ENCODE measurements around the gene LBP.

Gene LBP

DNA sequence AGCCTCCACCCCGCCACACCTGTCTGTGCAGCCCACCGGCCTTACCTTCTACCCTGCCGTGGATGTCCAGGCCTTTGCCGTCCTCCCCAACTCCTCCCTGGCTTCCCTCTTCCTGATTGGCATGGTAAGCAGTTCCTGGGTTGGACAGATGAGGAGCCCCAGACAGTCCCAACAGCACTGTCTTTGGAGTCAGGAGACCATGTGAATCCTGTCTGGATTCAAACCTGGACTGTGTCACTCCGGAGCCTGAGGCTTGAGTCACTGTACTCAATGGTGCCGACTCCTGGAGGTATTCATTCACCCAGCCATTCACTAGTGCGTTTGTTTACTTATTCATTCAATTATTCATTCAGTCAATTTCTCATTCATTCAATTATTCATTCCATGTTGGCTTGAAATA, 20.0 kb upstream of the LBP start:
- Histone ChIP-seq H3K4me1 (ENCODE audit: low read length) (peaks cover 26% of the 10 kb centered on the region), H3F3A (ENCODE audit: insufficient read depth, low read length) (peaks cover 17% of the 10 kb centered on the region), H4K20me1 (ENCODE audit: insufficient read depth, low read length) (no peaks in the 10 kb centered on the region), H3K27me3 (replicated peaks; ENCODE audit: insufficient read depth, low read length) (no peaks in the 10 kb centered on the region), H3K4me3 (ENCODE audit: low read length) (no peak overlapping the region), H3K27ac (ENCODE audit: low read length) (peak overlapping the region; percentile 79; the same call in 1 of the 2 replicates), H3K79me2 (ENCODE audit: low read length) (no peaks in the 10 kb centered on the region), H3K9me3 (replicated peaks; ENCODE audit: insufficient read depth, low read length) (no peaks in the 10 kb centered on the region), H2AFZ (ENCODE audit: low read length) (no peak overlapping the region), H3K36me3 (replicated peaks; ENCODE audit: insufficient read depth, low read length) (no peaks in the 10 kb centered on the region), H3K4me2 (ENCODE audit: low read depth, low read length) (no peak overlapping the region), H3K9ac (ENCODE audit: low read length) (no peak overlapping the region), H3K9me2 (replicated peaks; ENCODE audit: insufficient read depth, low read length) (no peaks in the 10 kb centered on the region)
- TF ChIP-seq EZH2 (optimal IDR thresholded peaks at IDR 0.05; ENCODE audit: low read depth, low read length): no peak
- no peak for DNase-seq

DNA sequence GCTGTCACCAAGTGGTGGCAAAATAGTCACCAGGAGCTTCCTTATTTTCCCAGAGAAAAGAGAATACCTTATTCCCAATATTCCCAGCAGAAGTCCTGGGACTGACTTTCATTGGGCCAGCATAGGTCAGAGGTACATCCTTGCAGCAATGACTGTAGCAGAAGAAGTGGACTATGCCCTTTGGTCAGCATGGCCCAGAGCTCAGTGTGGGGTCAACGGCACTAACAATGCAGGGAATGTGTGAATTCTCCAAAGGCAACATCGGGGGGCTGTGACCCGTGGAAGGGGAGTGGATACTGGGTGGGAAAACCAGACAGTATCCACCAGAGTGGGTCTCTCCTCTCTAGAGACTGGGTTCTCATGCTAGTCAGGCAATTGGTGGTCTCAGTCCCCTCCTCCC, 15.6 kb upstream of the LBP start:
- no peak for TF ChIP-seq EZH2 (optimal IDR thresholded peaks at IDR 0.05; ENCODE audit: low read depth, low read length)
- no peak for TF ChIP-seq EZH2phosphoT487 (IDR thresholded peaks at IDR 0.05; ENCODE audit: low read length)
- TF ChIP-seq, protein P1, sequence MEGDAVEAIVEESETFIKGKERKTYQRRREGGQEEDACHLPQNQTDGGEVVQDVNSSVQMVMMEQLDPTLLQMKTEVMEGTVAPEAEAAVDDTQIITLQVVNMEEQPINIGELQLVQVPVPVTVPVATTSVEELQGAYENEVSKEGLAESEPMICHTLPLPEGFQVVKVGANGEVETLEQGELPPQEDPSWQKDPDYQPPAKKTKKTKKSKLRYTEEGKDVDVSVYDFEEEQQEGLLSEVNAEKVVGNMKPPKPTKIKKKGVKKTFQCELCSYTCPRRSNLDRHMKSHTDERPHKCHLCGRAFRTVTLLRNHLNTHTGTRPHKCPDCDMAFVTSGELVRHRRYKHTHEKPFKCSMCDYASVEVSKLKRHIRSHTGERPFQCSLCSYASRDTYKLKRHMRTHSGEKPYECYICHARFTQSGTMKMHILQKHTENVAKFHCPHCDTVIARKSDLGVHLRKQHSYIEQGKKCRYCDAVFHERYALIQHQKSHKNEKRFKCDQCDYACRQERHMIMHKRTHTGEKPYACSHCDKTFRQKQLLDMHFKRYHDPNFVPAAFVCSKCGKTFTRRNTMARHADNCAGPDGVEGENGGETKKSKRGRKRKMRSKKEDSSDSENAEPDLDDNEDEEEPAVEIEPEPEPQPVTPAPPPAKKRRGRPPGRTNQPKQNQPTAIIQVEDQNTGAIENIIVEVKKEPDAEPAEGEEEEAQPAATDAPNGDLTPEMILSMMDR (IDR thresholded peaks at IDR 0.05; ENCODE audit: low read length): no peak
- Histone ChIP-seq H3K4me1 (ENCODE audit: low read length) (peaks cover 9% of the 10 kb centered on the region; the same call in 1 of the 2 replicates), H4K20me1 (ENCODE audit: insufficient read depth, low read length) (no peaks in the 10 kb centered on the region), H3K9me3 (replicated peaks; ENCODE audit: insufficient read depth, low read length) (no peaks in the 10 kb centered on the region), H3K4me3 (ENCODE audit: low read length) (no peak overlapping the region), H3K27me3 (replicated peaks; ENCODE audit: insufficient read depth, low read length) (no peaks in the 10 kb centered on the region), H3K9me2 (replicated peaks; ENCODE audit: insufficient read depth, low read length) (no peaks in the 10 kb centered on the region), H2AFZ (ENCODE audit: low read length) (no peak overlapping the region), H3K36me3 (replicated peaks; ENCODE audit: insufficient read depth, low read length) (no peaks in the 10 kb centered on the region), H3K79me2 (ENCODE audit: low read length) (no peaks in the 10 kb centered on the region), H3K9ac (ENCODE audit: low read length) (no peak overlapping the region), H3F3A (ENCODE audit: insufficient read depth, low read length) (peaks cover 8% of the 10 kb centered on the region), H3K4me2 (ENCODE audit: low read depth, low read length) (no peak overlapping the region), H3K27ac (ENCODE audit: low read length) (no peak overlapping the region)
- no peak for DNase-seq

DNA sequence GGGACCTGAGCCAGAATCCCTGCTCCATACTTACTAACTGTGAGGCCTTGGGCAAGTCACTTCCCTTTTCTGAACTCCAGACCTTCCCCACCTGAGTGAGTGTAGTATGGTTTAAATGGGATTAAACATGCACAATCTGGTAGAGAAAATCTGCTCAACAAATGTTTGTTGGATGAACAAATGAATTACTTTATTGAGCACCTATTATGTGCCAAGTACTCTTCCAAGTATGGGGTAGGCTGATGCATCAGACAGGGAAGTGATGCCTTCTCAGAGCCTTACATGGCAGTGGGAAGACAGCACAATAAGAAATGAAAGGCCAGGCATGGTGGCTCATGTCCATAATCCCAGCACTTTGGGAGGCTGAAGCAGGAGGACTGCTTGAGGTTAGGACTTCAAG, 15.0 kb upstream of the LBP start:
- no peak overlapping the region for H2AFZ ChIP-seq (ENCODE audit: low read length)
- 0 out of 2 replicates have a peak, but pooled peaks cover 3% of the 10 kb centered on the region for H3K4me1 ChIP-seq (ENCODE audit: low read length)
- DNase-seq: no peak
- H4K20me1 ChIP-seq (ENCODE audit: insufficient read depth, low read length): no peaks in the 10 kb centered on the region
- peaks cover 2% of the 10 kb centered on the region; the same call in 1 of the 2 replicates for H3F3A ChIP-seq (ENCODE audit: insufficient read depth, low read length)
- H3K27me3 ChIP-seq (replicated peaks; ENCODE audit: insufficient read depth, low read length): no peaks in the 10 kb centered on the region
- no peaks in the 10 kb centered on the region for H3K36me3 ChIP-seq (replicated peaks; ENCODE audit: insufficient read depth, low read length)
- no peak overlapping the region for H3K9ac ChIP-seq (ENCODE audit: low read length)
- no peak for TF ChIP-seq EZH2 (optimal IDR thresholded peaks at IDR 0.05; ENCODE audit: low read depth, low read length)
- TF ChIP-seq EZH2phosphoT487 (IDR thresholded peaks at IDR 0.05; ENCODE audit: low read length): no peak
- TF ChIP-seq, protein P1 (IDR thresholded peaks at IDR 0.05; ENCODE audit: low read length): no peak
- no peak overlapping the region for H3K4me3 ChIP-seq (ENCODE audit: low read length)
- no peak overlapping the region for H3K4me2 ChIP-seq (ENCODE audit: low read depth, low read length)
- H3K79me2 ChIP-seq (ENCODE audit: low read length): no peaks in the 10 kb centered on the region
- H3K27ac ChIP-seq (ENCODE audit: low read length): no peak overlapping the region
- no peaks in the 10 kb centered on the region for H3K9me3 ChIP-seq (replicated peaks; ENCODE audit: insufficient read depth, low read length)
- H3K9me2 ChIP-seq (replicated peaks; ENCODE audit: insufficient read depth, low read length): no peaks in the 10 kb centered on the region

DNA sequence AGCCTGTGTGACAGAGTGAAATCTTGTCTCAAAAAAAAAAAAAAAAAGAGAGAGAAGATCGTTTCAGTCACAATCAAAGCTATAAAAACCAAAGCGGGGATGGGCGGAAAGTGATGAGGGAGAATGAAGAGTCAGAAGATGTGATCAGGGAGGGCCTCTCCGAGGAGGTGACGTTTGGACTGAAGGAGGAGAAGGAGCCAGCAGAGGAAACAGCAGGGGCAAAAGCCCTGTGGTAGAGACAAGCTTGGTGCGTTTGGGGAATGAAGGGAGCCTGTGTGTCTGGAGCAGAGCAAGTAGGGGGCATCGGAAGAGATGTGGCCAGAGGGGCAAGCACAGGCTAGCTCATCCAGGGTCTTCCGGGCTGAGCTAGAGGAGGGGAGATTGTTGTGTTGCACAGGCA, 14.5 kb upstream of the LBP start:
- no peak for DNase-seq
- no peaks in the 10 kb centered on the region for H4K20me1 ChIP-seq (ENCODE audit: insufficient read depth, low read length)
- H3K36me3 ChIP-seq (replicated peaks; ENCODE audit: insufficient read depth, low read length): no peaks in the 10 kb centered on the region
- no peak overlapping the region for H3K9ac ChIP-seq (ENCODE audit: low read length)
- H3K4me2 ChIP-seq (ENCODE audit: low read depth, low read length): no peak overlapping the region
- H2AFZ ChIP-seq (ENCODE audit: low read length): no peak overlapping the region
- no peaks in the 10 kb centered on the region for H3F3A ChIP-seq (ENCODE audit: insufficient read depth, low read length)
- TF ChIP-seq EZH2phosphoT487 (IDR thresholded peaks at IDR 0.05; ENCODE audit: low read length): no peak
- TF ChIP-seq EZH2 (optimal IDR thresholded peaks at IDR 0.05; ENCODE audit: low read depth, low read length): no peak
- TF ChIP-seq, protein P1 (IDR thresholded peaks at IDR 0.05; ENCODE audit: low read length): no peak
- H3K27ac ChIP-seq (ENCODE audit: low read length): no peak overlapping the region
- no peaks in the 10 kb centered on the region for H3K9me2 ChIP-seq (replicated peaks; ENCODE audit: insufficient read depth, low read length)
- no peaks in the 10 kb centered on the region for H3K9me3 ChIP-seq (replicated peaks; ENCODE audit: insufficient read depth, low read length)
- H3K27me3 ChIP-seq (replicated peaks; ENCODE audit: insufficient read depth, low read length): no peaks in the 10 kb centered on the region
- no peaks in the 10 kb centered on the region for H3K79me2 ChIP-seq (ENCODE audit: low read length)
- H3K4me3 ChIP-seq (ENCODE audit: low read length): no peak overlapping the region
- H3K4me1 ChIP-seq (ENCODE audit: low read length): no peaks in the 10 kb centered on the region

All from MM.1S (cell line).